Heart left ventricle (tissue), 16 donors: Measurements from ENCODE around the gene DCUN1D1. TPM values are rescaled to one million over a fixed set of nuclear protein-coding genes. Genes with fewer than 3 reads are reported as not detected.
A peak's percentile ranks its signal among the peaks of the same experiment; 100 is the strongest.

Experiments
- ATAC-seq, 4 donors: fragments of 200-7000 bp; cut with Tn5 transposase; one replicate each; pipeline ENCODE4 v1.9.1; 2020 to 2022; ENCODE audit warnings: moderate library complexity in 4 of 4, mild to moderate bottlenecking in 3 of 4, moderate number of reproducible peaks in 1 of 4
- DNase-seq, 5 donors: peaks; one replicate each; pipeline ENCODE4 v3.0.0-alpha.2; 2020
- H3K27ac ChIP-seq, 12 donors: fragments of 200-600 bp; sonication (generic) in 4 of 12; one replicate each; pipeline versions ENCODE4 v1.5.0 to v1.8.0; 2016 to 2022; ENCODE audit warnings: mild to moderate bottlenecking in 2 of 12
- H3K27me3 ChIP-seq, 9 donors: fragments of 200-600 bp; sonication (generic) in 2 of 9; one replicate each; pipeline versions ENCODE4 v1.5.1 to v1.8.0; 2016 to 2022; ENCODE audit warnings: mild to moderate bottlenecking in 3 of 9
- H3K36me3 ChIP-seq, 9 donors: fragments of 200-600 bp; sonication (generic) in 2 of 9; one replicate each; pipeline versions ENCODE4 v1.5.0 to v1.8.0; 2018 to 2022; ENCODE audit warnings: mild to moderate bottlenecking in 2 of 9
- H3K4me1 ChIP-seq, 12 donors: fragments of 200-600 bp; sonication (generic) in 4 of 12; one replicate each; pipeline versions ENCODE4 v1.5.0 to v1.8.0; 2016 to 2022; ENCODE audit warnings: mild to moderate bottlenecking in 3 of 12
- H3K4me3 ChIP-seq, 12 donors: fragments of 200-600 bp; sonication (generic) in 4 of 12; one replicate each; pipeline versions ENCODE4 v1.5.0 to v1.8.0; 2017 to 2022; ENCODE audit warnings: mild to moderate bottlenecking in 9 of 12, moderate library complexity in 4 of 12
- H3K9me3 ChIP-seq, 12 donors: fragments of 200-600 bp; sonication (generic) in 4 of 12; one replicate each; pipeline versions ENCODE4 v1.5.0 to v1.8.0; 2016 to 2022; ENCODE audit warnings: mild to moderate bottlenecking in 1 of 12
- CTCF ChIP-seq, 12 donors: fragments of 200-600 bp; sonication (generic) in 4 of 12; IDR thresholded peaks; one replicate each; pipeline versions ENCODE4 v1.5.0 to v1.8.0; 2018 to 2022; ENCODE audit warnings: antibody characterized with exemption in 12 of 12, mild to moderate bottlenecking in 5 of 12
- POLR2A ChIP-seq, 2 donors: fragments of 450-650 bp; IDR thresholded peaks; one replicate each; pipeline ENCODE4 v1.6.1; 2017; ENCODE audit warnings: antibody characterized with exemption in 2 of 2, mild to moderate bottlenecking in 2 of 2, moderate library complexity in 2 of 2
- WGBS, 4 donors: extraction: QIAGEN DNeasy Blood & Tissue Kit in 2 of 4; methylation state at CpG; one replicate each; pipeline versions ENCODE4 v1.1.5 to v1.1.7; 2013 to 2018; 5-methylcytosine and 5-hydroxymethylcytosine counted together
- intact Hi-C, 10 donors: fragments of 100-400 bp; cut with DNase I; formaldehyde crosslinking; loops; one replicate each; pipeline versions ENCODE4 v1.11.1 to v1.14.2; 2022
- polyA plus RNA-seq, 2 donors: library from polyadenylated mRNA; stranded (reverse); fragments of 200-250 nt; gene quantifications; one replicate each; pipeline ENCODE4 v1.2.3, GENCODE V29; 2013
- total RNA-seq, 9 donors: library from RNA; depleted of rRNA in 2 of 9; stranded (reverse); fragments of >200 nt in 2 of 9; fragmentation: NEBNext Ultra II Directional in 3 of 9; extraction: Animal tissue kit (Norgen Biotek cat#: 25700) in 3 of 9; gene quantifications; one replicate each; pipeline versions ENCODE4 v1.1.0 to v1.2.4, GENCODE V29; 2016 to 2023
- donor health status: ischemic (EF 13 %, LVEDD 7.1; RV severe dilation, severe dysfunction).
- donor health status: healthy with polysubstance abuse.
- donor health status: DM: no; HTN: yes; CAD: no.
- donor health status: DM: no; HTN: no; CAD: no.
- donor health status: ischemic (EF 25% LVEDD 6.9; RV normal size, moderate dysfunction).
- donor health status: ischemic (EF 25% LVEDD 5.7; RV mildly dilated, moderate dysfunction).
- donor health status: healthy.
- donor health status: DM: yes; HTN: yes; CAD: no.
- donor health status: ischemic (EF 35%, LVEDD 5.7; RV mildly dilated, moderate dysfunction).
- donor health status: nonischemic (EF 11% LVEDD 7.7; RV severe dilation, severe dysfunction).
- donor health status: DM: yes; HTN: yes; CAD: no.
- donor health status: PGD.
- donor health status: ischemic (EF 29% LVEDD 5.4; RV normal size, mild dysfunction).
- donor health status: nonischemic (EF 23%, LVEDD 6.1; RV moderate dilation, normal function).

Gene DCUN1D1
- total and polyA plus RNA-seq, 11 donors: 5.4 to 43.0 (median 34.8) TPM

- H3K27ac ChIP-seq: no peak overlapping the region
- peaks cover 0 to 81% (median 39%) of the 10 kb centered on the region in 9 donors for H3K36me3 ChIP-seq
- no peak for ATAC-seq
- no peaks in the 10 kb centered on the region for H3K27me3 ChIP-seq
- intact Hi-C loops: loop anchor here in 1 of 10 donors (5.0 kb wide), 1 partner anchor 479 kb away; no protein-coding TSS in a partner anchor
- DNase-seq: no peak
- peaks cover 0 to under 1% (median 0%) of the 10 kb centered on the region in 12 donors for H3K4me1 ChIP-seq
- WGBS, 4 donors: 95 to 97% (median 96%) methylated on average over 1 of the region's 1 CpG
- no peak overlapping the region for H3K4me3 ChIP-seq
- no peak for TF ChIP-seq CTCF (IDR thresholded peaks at IDR 0.05)
- TF ChIP-seq POLR2A (IDR thresholded peaks at IDR 0.05): no peak
- H3K9me3 ChIP-seq: no peaks in the 10 kb centered on the region
Observed at GRCh38 chr3:182908471-182908870, 71.9 kb downstream of the DCUN1D1 start.

GRCh38 chr3:182906036-182906435 is 74.3 kb downstream of the DCUN1D1 start:
- Histone ChIP-seq H3K27me3 (no peaks in the 10 kb centered on the region), H3K4me1 (no peaks in the 10 kb centered on the region), H3K9me3 (no peaks in the 10 kb centered on the region), H3K36me3 (peaks cover 0 to 91% (median 46%) of the 10 kb centered on the region in 9 donors), H3K4me3 (no peak overlapping the region), H3K27ac (no peak overlapping the region)
- 46 to 100% (median 92%) methylated on average over 1 of the region's 1 CpG for WGBS, 4 donors
- no peak for DNase-seq
- TF ChIP-seq CTCF (IDR thresholded peaks at IDR 0.05): no peak
- TF ChIP-seq POLR2A (IDR thresholded peaks at IDR 0.05): no peak
- intact Hi-C loops: loop anchor here in 1 of 10 donors (5.0 kb wide), 1 partner anchor 481 kb away; no protein-coding TSS in a partner anchor
- ATAC-seq: no peak

GRCh38 chr3:182905623-182906022 is 74.7 kb downstream of the DCUN1D1 start:
- H3K36me3 ChIP-seq: peaks cover 0 to 92% (median 46%) of the 10 kb centered on the region in 9 donors

GRCh38 chr3:182904164-182904563 is 76.2 kb downstream of the DCUN1D1 start:
- no peaks in the 10 kb centered on the region for H3K9me3 ChIP-seq
- no peaks in the 10 kb centered on the region for H3K27me3 ChIP-seq
- intact Hi-C loops: no loop called here
- no peak for TF ChIP-seq POLR2A (IDR thresholded peaks at IDR 0.05)
- TF ChIP-seq CTCF (IDR thresholded peaks at IDR 0.05): peak in 2 of 12 donors; percentile 4 to 6
- WGBS, 4 donors: 92 to 97% (median 96%) methylated on average over 3 of the region's 3 CpGs
- DNase-seq: no peak
- no peaks in the 10 kb centered on the region for H3K4me1 ChIP-seq
- no peak for ATAC-seq
- no peak overlapping the region for H3K4me3 ChIP-seq
- H3K27ac ChIP-seq: no peak overlapping the region
- H3K36me3 ChIP-seq: peaks cover 0 to 96% (median 61%) of the 10 kb centered on the region in 9 donors

More at GRCh38 chr3:182905623-182906022, 74.7 kb downstream of the DCUN1D1 start:
- H3K27me3 ChIP-seq: no peaks in the 10 kb centered on the region
- WGBS, 4 donors: 89 to 98% (median 97%) methylated on average over 4 of the region's 4 CpGs
- ATAC-seq: no peak
- intact Hi-C loops: loop anchor here in 1 of 10 donors (5.0 kb wide), 1 partner anchor 482 kb away; no protein-coding TSS in a partner anchor
- no peak overlapping the region for H3K4me3 ChIP-seq
- no peak overlapping the region for H3K27ac ChIP-seq
- no peaks in the 10 kb centered on the region for H3K9me3 ChIP-seq
- no peaks in the 10 kb centered on the region for H3K4me1 ChIP-seq
- DNase-seq: no peak
- TF ChIP-seq POLR2A (IDR thresholded peaks at IDR 0.05) (no peak), CTCF (IDR thresholded peaks at IDR 0.05) (no peak)
